ENCODE measurements around the gene GIT1. TPM values are rescaled to one million over a fixed set of nuclear protein-coding genes. Genes with fewer than 3 reads are reported as not detected.

GIT1 gene
- total and polyA plus RNA-seq, 2 of the 13 experiments (the other 11 are each of a cell fraction or from before 2014, with no cell fraction given) = 14.2 to 30.8 TPM

GRCh38 chr17:29589524-29590410, at the start of gene GIT1 (continued):
- TF ChIP-seq ZFP36L2 (CRISPR knock-in tag; IDR thresholded peaks at IDR 0.05) = no peak
- TF ChIP-seq NRL (CRISPR knock-in tag; IDR thresholded peaks at IDR 0.05; ENCODE audit: borderline replicate concordance) = no peak; the same call in 1 of the 2 replicates
- no peak for TF ChIP-seq ZNF24 (IDR thresholded peaks at IDR 0.05)
- TF ChIP-seq FOXO1 (CRISPR knock-in tag; IDR thresholded peaks at IDR 0.05) = no peak
- TF ChIP-seq ONECUT2 (CRISPR knock-in tag; IDR thresholded peaks at IDR 0.05) = no peak
- TF ChIP-seq, protein P1, sequence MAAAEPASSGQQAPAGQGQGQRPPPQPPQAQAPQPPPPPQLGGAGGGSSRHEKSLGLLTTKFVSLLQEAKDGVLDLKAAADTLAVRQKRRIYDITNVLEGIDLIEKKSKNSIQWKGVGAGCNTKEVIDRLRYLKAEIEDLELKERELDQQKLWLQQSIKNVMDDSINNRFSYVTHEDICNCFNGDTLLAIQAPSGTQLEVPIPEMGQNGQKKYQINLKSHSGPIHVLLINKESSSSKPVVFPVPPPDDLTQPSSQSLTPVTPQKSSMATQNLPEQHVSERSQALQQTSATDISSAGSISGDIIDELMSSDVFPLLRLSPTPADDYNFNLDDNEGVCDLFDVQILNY (CRISPR knock-in tag; conservative IDR thresholded peaks at IDR 0.05) = peak; percentile 42; the same call in 1 of the 2 replicates
- no peak for TF ChIP-seq DMAP1 (CRISPR knock-in tag; IDR thresholded peaks at IDR 0.05)
- TF ChIP-seq NFKB2 (CRISPR knock-in tag; IDR thresholded peaks at IDR 0.05; ENCODE audit: borderline replicate concordance) = no peak
- TF ChIP-seq NFAT5 (CRISPR knock-in tag; IDR thresholded peaks at IDR 0.05) = no peak
- TF ChIP-seq ZNF790 (CRISPR knock-in tag; IDR thresholded peaks at IDR 0.05; ENCODE audit: borderline replicate concordance) = no peak
- no peak for TF ChIP-seq CERS6 (CRISPR knock-in tag; IDR thresholded peaks at IDR 0.05)
- TF ChIP-seq EHMT2 (IDR thresholded peaks at IDR 0.05; ENCODE audit: borderline replicate concordance, low read depth, low read length) = no peak
- TF ChIP-seq ZNF768 (CRISPR knock-in tag; IDR thresholded peaks at IDR 0.05) = peak; percentile 58; the same call in 1 of the 2 replicates
- TF ChIP-seq, protein P2, sequence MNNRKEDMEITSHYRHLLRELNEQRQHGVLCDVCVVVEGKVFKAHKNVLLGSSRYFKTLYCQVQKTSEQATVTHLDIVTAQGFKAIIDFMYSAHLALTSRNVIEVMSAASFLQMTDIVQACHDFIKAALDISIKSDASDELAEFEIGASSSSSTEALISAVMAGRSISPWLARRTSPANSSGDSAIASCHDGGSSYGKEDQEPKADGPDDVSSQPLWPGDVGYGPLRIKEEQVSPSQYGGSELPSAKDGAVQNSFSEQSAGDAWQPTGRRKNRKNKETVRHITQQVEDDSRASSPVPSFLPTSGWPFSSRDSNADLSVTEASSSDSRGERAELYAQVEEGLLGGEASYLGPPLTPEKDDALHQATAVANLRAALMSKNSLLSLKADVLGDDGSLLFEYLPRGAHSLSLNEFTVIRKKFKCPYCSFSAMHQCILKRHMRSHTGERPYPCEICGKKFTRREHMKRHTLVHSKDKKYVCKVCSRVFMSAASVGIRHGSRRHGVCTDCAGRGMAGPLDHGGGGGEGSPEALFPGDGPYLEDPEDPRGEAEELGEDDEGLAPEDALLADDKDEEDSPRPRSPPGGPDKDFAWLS (CRISPR knock-in tag; IDR thresholded peaks at IDR 0.05; ENCODE audit: borderline replicate concordance) = no peak
- TF ChIP-seq NR1H2 (CRISPR knock-in tag; IDR thresholded peaks at IDR 0.05; ENCODE audit: borderline replicate concordance, low read depth) = no peak; the same call in 1 of the 2 replicates
- no peak for TF ChIP-seq KDM5A (IDR thresholded peaks at IDR 0.05; ENCODE audit: borderline replicate concordance, low read length)
- peak; percentile 13; the same call in 1 of the 2 replicates for TF ChIP-seq TAF1 (CRISPR knock-in tag; IDR thresholded peaks at IDR 0.05)
- TF ChIP-seq ZNF770 (CRISPR knock-in tag; IDR thresholded peaks at IDR 0.05) = peak; percentile 41; the same call in 1 of the 2 replicates
